Renal cortex interstitium (tissue), 15 donors: ENCODE results near the gene PKP1. TPM values are rescaled to one million over a fixed set of nuclear protein-coding genes. Genes with fewer than 3 reads are reported as not detected.
"Not testable (repeated sequence)": the region's sequence is repeated elsewhere in the genome, so short reads cannot be mapped to it uniquely, and the experiment has no call there.

ENCODE experiments used
- DNase-seq, 11 donors: peaks; one replicate each; pipeline ENCODE4 v3.0.0-alpha.2; 2013; ENCODE audit warnings: low read depth in 9 of 11, low spot score in 4 of 11; ENCODE audit errors: extremely low read depth in 1 of 11
- long read RNA-seq, 16 experiments: transcript quantifications; one replicate each; lab custom pipeline, GENCODE V29; 2026
- polyA plus RNA-seq, 3 donors: library from polyadenylated mRNA; unstranded; fragments of 120-200 nt; gene quantifications; one replicate each; pipeline ENCODE4 v1.2.1, GENCODE V29; 2013; ENCODE audit not compliant: insufficient read length in 3 of 3

PKP1 gene, protein sequence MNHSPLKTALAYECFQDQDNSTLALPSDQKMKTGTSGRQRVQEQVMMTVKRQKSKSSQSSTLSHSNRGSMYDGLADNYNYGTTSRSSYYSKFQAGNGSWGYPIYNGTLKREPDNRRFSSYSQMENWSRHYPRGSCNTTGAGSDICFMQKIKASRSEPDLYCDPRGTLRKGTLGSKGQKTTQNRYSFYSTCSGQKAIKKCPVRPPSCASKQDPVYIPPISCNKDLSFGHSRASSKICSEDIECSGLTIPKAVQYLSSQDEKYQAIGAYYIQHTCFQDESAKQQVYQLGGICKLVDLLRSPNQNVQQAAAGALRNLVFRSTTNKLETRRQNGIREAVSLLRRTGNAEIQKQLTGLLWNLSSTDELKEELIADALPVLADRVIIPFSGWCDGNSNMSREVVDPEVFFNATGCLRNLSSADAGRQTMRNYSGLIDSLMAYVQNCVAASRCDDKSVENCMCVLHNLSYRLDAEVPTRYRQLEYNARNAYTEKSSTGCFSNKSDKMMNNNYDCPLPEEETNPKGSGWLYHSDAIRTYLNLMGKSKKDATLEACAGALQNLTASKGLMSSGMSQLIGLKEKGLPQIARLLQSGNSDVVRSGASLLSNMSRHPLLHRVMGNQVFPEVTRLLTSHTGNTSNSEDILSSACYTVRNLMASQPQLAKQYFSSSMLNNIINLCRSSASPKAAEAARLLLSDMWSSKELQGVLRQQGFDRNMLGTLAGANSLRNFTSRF
- under 1 TPM; 0.06 to 0.09 (median 0.08) TPM for polyA plus RNA-seq
- long read RNA-seq, donor 1: 0 reads
- long read RNA-seq, donor 2: 0 reads
- long read RNA-seq, donor 3: 0 reads
- long read RNA-seq, donor 4: 0 reads
- long read RNA-seq, donor 5: 0 reads
- long read RNA-seq, donor 6: 0 reads
- long read RNA-seq, donor 7: 0 reads
- long read RNA-seq, donor 8: 0 reads
- long read RNA-seq, donor 9: 0 reads
- long read RNA-seq, donor 10: 0 reads
- long read RNA-seq, donor 11: 0 reads
- long read RNA-seq, donor 12: 0 reads
- long read RNA-seq, donor 13: 0 reads
- long read RNA-seq, donor 14: 0 reads
- long read RNA-seq, donor 15: 0 reads
- long read RNA-seq, donor 16: 0 reads

GRCh38 chr1:201282931-201283829 lies at the start of gene PKP1:
Gene PKP1, plus strand, starts transcription at chr1:201283506. Its CDS starts 197 bp downstream, at chr1:201283703.
- peak in 5 of 11 donors; percentile 27 to 40 (median 36) for DNase-seq

- DNase-seq: not testable (repeated sequence)
Observed at GRCh38 chr1:201239646-201240045, 43.7 kb upstream of the PKP1 start.

DNA sequence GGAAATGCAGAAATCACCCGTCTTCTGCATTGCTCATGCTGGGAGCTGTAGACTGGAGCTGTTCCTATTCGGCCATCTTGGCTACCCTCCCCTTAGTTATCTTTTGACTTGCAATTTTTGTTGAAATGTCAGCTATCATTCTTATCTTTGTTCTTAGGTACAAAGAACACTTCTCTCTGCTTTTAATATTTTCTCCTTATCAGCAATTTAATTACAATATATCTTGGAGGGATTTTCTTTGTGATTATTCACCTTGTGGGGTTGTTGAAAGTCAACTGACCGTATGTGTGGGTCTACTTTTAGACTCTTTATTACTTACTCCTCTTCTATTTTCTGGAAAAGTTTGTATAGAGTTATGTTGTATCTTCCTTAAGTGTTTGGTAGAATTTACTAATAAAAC lies 43.1 kb upstream of the PKP1 start:
- no peak for DNase-seq

DNA sequence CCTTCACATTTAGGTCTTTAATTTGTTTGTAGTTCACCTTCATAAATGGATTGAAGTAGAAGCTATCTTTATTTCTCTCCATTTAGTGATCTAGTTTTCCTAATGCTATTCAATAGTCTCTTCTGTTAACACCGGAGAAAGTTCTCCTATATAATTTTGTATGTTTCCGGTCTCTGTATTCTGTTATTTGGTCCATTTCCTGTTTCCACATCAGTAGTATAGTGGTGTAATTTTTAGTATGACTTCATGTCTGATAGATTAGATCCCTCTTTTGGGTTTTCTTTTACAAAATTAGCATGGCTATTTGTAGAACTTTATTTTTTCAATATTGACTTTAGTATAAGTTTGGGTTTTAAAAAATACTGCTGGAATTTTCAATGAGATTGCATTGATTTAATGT lies 41.6 kb upstream of the PKP1 start:
- DNase-seq: no peak

GRCh38 chr1:201245082-201245481 lies 38.2 kb upstream of the PKP1 start:
- no peak for DNase-seq

DNA sequence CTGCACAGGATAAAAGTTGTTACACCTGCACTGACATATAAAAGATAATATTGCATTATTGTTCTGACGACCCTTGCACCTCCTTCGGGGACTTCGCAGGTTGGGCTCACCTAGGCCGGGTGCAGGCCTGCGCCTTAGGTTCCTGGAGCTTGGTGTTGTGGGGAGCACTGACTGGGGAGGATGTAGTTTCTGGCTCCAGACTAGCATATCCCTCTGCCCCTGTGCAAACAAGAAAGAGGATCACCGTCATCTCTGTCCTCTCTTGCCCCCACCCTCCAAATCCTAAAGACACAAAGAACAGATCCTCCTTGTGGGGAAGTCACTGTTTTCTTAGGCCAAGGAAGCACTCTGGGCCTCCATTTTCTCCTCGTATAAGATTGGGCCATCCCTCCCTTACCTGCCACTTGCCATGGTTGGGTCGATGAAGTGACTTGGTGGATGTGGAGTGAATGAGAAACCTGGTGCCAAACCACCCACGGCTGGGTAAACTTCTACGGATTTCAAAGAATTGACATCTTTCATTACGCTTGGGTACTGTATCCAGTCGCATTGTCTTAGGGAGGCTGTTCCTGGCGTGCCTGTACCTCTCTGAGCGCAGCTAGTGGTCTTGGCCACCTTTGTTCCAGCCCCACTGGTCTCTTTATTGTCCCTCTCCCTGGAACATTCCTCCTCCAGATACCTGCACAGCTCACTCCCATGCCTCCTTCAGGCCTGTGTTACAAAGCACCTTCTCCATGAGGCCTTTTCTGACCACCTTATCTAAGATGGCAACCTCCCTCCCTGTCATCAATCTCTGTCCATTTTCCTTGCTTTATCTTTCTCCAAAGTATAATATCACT lies 34.4 kb upstream of the PKP1 start:
- DNase-seq: no peak

DNA sequence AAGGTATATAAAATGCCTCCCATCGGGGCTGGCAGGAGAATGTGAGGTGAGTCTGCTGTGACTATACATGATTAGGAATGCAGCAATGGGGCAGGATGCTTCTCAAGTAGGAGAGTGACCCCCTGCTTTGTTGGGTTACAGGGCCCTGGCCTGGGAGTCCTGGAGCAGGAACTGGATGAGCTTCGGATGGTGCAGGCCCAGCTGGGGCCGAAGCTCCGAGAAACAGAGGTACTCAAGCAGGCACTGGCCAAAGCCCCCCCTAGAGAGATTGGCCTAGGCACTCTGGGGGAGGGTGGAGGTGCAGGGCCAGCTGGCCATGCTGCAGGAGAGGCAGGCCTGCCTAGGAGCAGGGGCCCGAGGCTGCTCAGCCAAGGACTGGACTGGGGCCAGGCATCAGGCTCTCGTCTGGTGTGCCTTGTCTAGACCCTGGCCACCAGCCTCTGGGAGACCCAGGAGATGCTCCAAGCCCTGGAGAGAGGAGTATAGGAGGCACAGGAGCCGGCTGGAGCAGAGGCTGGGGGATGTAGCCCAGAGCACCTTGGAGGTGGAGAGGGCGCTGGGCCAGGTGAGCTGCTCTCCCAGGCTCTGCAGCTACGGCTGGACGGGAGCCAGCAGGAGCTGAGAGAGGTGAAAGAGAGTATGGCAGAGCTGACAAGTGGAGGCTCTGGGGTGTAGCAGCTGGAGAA lies 32.8 kb upstream of the PKP1 start:
- no peak for DNase-seq

GRCh38 chr1:201251411-201251810 lies 31.9 kb upstream of the PKP1 start:
- DNase-seq: no peak

DNA sequence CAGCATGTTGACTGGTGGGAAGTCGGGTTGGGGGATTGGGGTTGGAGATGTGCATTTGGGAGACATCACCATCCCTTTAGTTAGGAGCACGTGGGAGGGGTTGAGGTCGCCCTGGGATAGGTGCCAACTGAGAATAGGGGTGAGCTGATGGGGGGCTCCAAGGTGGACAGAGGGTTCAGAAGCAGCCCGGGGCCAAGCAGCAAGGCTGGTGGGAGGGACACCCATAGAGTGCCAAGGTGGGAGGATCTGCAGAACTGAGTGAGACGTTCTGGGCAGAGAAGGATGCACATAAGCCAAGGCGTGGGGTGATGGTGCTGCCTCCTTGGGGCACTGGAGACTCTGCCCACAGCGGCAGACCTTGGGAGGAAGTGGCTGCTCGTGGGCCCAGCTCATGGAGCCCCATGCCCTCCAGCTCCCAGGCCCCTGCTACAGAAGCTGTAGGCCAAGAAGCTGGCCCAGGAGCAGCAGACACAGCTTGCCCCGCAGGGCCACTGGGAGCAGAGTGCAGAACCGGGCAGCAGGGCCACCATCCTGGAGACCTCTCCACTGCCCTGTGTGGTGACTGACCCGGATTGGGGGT lies 31.4 kb upstream of the PKP1 start:
- no peak for DNase-seq

DNA sequence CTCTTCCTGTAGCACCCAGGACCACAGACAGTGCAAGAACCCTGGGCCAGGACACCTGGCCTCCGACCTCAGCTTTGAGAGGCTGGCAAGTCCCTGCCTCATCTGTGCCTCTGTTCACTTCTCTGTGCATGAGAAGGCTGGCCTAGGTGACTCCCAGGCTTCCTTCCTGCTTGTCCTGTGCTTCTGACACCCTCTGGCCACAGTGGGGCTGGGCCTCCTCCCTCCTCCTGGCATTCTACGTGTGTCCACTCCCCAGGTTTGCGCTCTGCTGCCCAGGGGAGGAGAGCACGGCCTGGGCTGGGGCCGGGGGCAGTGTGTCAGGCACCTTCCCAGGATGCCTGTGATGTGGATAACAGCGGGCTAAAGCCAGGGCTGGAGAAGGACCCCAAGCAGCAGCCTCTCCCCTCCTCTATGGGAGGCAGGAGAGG lies 30.3 kb upstream of the PKP1 start:
- DNase-seq: no peak

DNA sequence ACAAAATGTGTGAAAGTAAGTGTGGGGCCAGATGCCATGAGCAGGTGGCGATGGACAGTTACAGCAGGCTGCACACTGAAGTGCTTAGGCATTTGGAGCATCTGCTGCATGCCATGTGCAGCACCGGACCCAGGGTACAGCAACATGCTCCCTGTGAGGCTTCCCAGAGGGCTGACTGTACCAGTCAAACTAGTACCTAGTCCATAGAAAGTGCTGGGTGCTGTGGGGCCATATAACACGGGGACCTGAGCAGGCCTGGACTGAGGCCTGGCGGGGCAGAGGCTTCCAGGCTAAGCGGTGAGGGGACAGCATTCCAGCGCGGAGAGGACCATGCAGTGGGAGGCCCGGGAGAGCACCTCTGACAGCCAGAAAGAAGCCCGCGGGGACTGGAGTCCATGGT lies 29.9 kb upstream of the PKP1 start:
- DNase-seq: no peak

GRCh38 chr1:201253906-201254624 lies 29.2 kb upstream of the PKP1 start:
- DNase-seq: no peak

GRCh38 chr1:201254625-201255478 lies 28.5 kb upstream of the PKP1 start:
- DNase-seq: peak in 8 of 11 donors; percentile 19 to 48 (median 42)

GRCh38 chr1:201255479-201256362 lies 27.6 kb upstream of the PKP1 start:
- no peak for DNase-seq
